ENCODE results near the gene TGDS. TPM values are rescaled to one million over a fixed set of nuclear protein-coding genes. Genes with fewer than 3 reads are reported as not detected.

Gene TGDS
- total and polyA plus RNA-seq, 2 of the 8 experiments (the other 6 are each of a cell fraction or from before 2014, with no cell fraction given): 11.6 to 11.8 TPM

GRCh38 chr13:94607939-94608338 is 12.0 kb upstream of the TGDS start:
- POLR2A ChIA-PET (ENCODE audit: partially characterized antibody): no interaction called here
- CTCF ChIA-PET (ENCODE audit: partially characterized antibody): interaction anchor here (1.2 to 1.6 kb wide), 3 partner anchors 9 to 171 kb away, joined by 3 to 7 read pairs (median 4); no protein-coding TSS in a partner anchor
- H4K5ac ChIP-seq (ENCODE audit: insufficient read length, low read depth, low read length): no peak overlapping the region
- TF ChIP-seq TAF1 (IDR thresholded peaks at IDR 0.05; ENCODE audit: low read depth, low read length) (no peak), SP1 (IDR thresholded peaks at IDR 0.05; ENCODE audit: low read depth, low read length) (no peak), GTF2F1 (IDR thresholded peaks at IDR 0.05; ENCODE audit: borderline replicate concordance, low read depth, low read length) (no peak), USF2 (IDR thresholded peaks at IDR 0.05; ENCODE audit: low read length) (no peak), ASH2L (IDR thresholded peaks at IDR 0.05; ENCODE audit: low read length) (no peak), CEBPB (IDR thresholded peaks at IDR 0.05; ENCODE audit: low read depth, low read length) (no peak), HDAC6 (IDR thresholded peaks at IDR 0.05; ENCODE audit: low read depth, low read length) (no peak), SIX5 (IDR thresholded peaks at IDR 0.05; ENCODE audit: low read depth, low read length) (no peak), ZNF274 (IDR thresholded peaks at IDR 0.05; ENCODE audit: borderline replicate concordance, extremely low read depth, low read length) (no peak), GABPA (IDR thresholded peaks at IDR 0.05; ENCODE audit: borderline replicate concordance, insufficient read depth, low read length) (no peak), SIN3A (conservative IDR thresholded peaks at IDR 0.05 in 1 of 2, IDR thresholded peaks at IDR 0.05 in 1 of 2; ENCODE audit: low read depth in 1 of 2, low read length in 2 of 2) (no peak), CBX5 (IDR thresholded peaks at IDR 0.05; ENCODE audit: low read depth, low read length) (no peak), MAX (IDR thresholded peaks at IDR 0.05) (no peak), MAFK (IDR thresholded peaks at IDR 0.05; ENCODE audit: low read depth, low read length) (no peak)

More at GRCh38 chr13:94607939-94608338, 12.0 kb upstream of the TGDS start:
- Histone ChIP-seq H2BK120ac (replicated peaks; ENCODE audit: low read depth, low read length) (no peak overlapping the region), H3K9me3 (ENCODE audit: insufficient read depth in 2 of 2, low read depth in 1 of 2, low read length in 1 of 2) (no peaks in the 10 kb centered on the region), H4K91ac (replicated peaks; ENCODE audit: insufficient read length, low read length) (no peak overlapping the region), H3K18ac (ENCODE audit: extremely low read depth, low read length) (no peak overlapping the region), H3K4me3 (ENCODE audit: extremely low read depth in 1 of 4, insufficient read depth in 2 of 4, low read depth in 3 of 4, low read length in 4 of 4) (no peak overlapping the region), H3K56ac (replicated peaks; ENCODE audit: insufficient read length, low read depth, low read length) (no peak overlapping the region), H3K36me3 (ENCODE audit: control insufficient read depth in 2 of 4, insufficient read depth in 4 of 4, low read length in 3 of 4) (peaks cover 3 to 38% (median 12%) of the 10 kb centered on the region in 4 experiments; a peak in 5 of 8 replicates), H3K4me1 (replicated peaks in 1 of 4; ENCODE audit: control insufficient read depth in 3 of 4, insufficient read depth in 4 of 4, low read length in 3 of 4) (peaks cover 0 to 1% (median 0%) of the 10 kb centered on the region in 4 experiments; a peak in 2 of 7 replicates), H3K14ac (ENCODE audit: insufficient read length) (no peak overlapping the region), H3K27me3 (replicated peaks in 1 of 4; ENCODE audit: control insufficient read depth in 3 of 4, extremely low read depth in 1 of 4, insufficient read depth in 3 of 4, low read length in 3 of 4) (no peaks in the 10 kb centered on the region), H3K4me2 (ENCODE audit: insufficient read depth in 1 of 2, low read depth in 2 of 2, low read length in 2 of 2) (no peak overlapping the region), H2BK15ac (ENCODE audit: low read length) (no peak overlapping the region), H2AFZ (ENCODE audit: low read length) (no peak overlapping the region), H4K20me1 (replicated peaks in 1 of 2; ENCODE audit: control insufficient read depth in 1 of 2, insufficient read depth in 2 of 2, low read length in 2 of 2) (no peaks in the 10 kb centered on the region), H3K23ac (ENCODE audit: insufficient read length) (no peak overlapping the region), H3K9ac (replicated peaks in 1 of 4; ENCODE audit: extremely low read depth in 1 of 4, low read depth in 3 of 4, low read length in 3 of 4) (no peak overlapping the region), H3K79me1 (ENCODE audit: low read depth, low read length) (peaks cover 2% of the 10 kb centered on the region; the same call in 1 of the 2 replicates), H3K79me2 (ENCODE audit: control insufficient read depth in 1 of 2, insufficient read depth in 2 of 2, low read length in 2 of 2) (peaks cover 0 to 11% of the 10 kb centered on the region in 2 experiments; a peak in 2 of 4 replicates), H3K27ac (ENCODE audit: low read depth, low read length) (no peak overlapping the region), H3K4ac (replicated peaks; ENCODE audit: insufficient read length, low read depth, low read length) (no peak overlapping the region), H2AK5ac (ENCODE audit: low read depth, low read length) (no peak overlapping the region), H2BK20ac (ENCODE audit: low read length) (no peak overlapping the region), H4K8ac (ENCODE audit: extremely low read depth, insufficient read depth, low read length) (no peak overlapping the region), H2BK5ac (ENCODE audit: low read depth, low read length) (no peak overlapping the region), H3K23me2 (ENCODE audit: low read depth, low read length) (no peaks in the 10 kb centered on the region), H2BK12ac (ENCODE audit: low read depth, low read length) (no peak overlapping the region)
- 87% methylated on average over 3 of the region's 3 CpGs; no CpG with 5 or more reads in 1 of the 2 experiments for WGBS, 2 experiments (ENCODE audit: extremely low coverage in 1 of 2, insufficient coverage in 1 of 2, insufficient read length in 1 of 2, insufficient replicate concordance in 2 of 2, low coverage in 1 of 2, low lambda C conversion rate in 2 of 2, missing lambda C conversion rate in 1 of 2)
- DNase-seq (ENCODE audit: low read depth in 1 of 2, low spot score in 2 of 2): no peak
- FAIRE-seq: no peak

Measured in H1 (cell line).